Frontal cortex (tissue), 4 donors: ENCODE results near the gene FOXN3. TPM values are rescaled to one million over a fixed set of nuclear protein-coding genes. Genes with fewer than 3 reads are reported as not detected.

ENCODE experiments used
- DNase-seq, 2 donors: peaks; one replicate each; pipeline ENCODE4 v3.0.0; 2012; ENCODE audit warnings: low spot score in 2 of 2
- FAIRE-seq: peaks from 2 replicates; lab custom pipeline; 2012; peaks lifted over from hg19 to GRCh38; lab: Jason Lieb, UNC
- total RNA-seq: library from RNA; depleted of rRNA; stranded (reverse); fragments of >200 nt; gene quantifications from one replicate; pipeline ENCODE4 v1.2.3, GENCODE V29; 2014
- donor health status: control.
- donor health status: control.
- donor health status: control.

Gene FOXN3
- total RNA-seq, 1 donor from 2014 or later = 24.1 TPM

DNA sequence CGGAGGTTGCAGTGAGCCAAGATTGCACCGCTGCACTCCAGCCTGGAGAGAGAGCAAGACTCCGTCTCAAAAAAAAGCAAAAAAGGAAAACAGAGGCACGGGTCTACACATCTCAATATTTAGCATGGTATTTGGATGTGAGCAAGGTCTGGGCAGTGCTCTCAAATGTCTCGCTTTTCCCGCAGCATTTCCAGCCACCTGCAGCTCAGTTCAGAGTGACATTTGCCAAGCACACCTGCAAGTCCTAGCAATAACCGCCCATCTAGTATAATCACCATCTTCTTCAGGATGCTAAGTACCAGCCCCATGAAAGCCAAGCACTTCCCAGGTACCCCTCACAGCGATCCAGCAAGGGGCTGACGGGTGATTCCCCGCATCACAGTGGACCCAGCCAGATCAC, 69.1 kb downstream of the FOXN3 start:
- no peak for FAIRE-seq
- no peak for DNase-seq

DNA sequence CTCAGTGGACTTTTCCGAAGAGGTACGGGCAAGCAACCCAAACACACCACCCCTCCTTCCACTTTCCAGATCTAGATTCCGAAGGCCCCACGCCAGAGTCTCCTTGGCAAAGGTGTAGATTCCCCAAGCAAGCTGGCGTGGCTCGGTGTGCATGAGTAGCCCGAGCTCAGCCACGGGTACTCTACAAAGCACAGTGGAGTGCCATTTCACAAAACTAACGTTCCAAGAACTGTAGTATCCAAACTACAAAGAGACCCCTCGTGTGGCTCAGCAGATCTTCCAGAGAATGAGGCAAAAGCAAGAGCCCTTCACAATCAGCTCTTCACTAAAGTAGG, 72.1 kb downstream of the FOXN3 start:
- FAIRE-seq = no peak
- no peak for DNase-seq

DNA sequence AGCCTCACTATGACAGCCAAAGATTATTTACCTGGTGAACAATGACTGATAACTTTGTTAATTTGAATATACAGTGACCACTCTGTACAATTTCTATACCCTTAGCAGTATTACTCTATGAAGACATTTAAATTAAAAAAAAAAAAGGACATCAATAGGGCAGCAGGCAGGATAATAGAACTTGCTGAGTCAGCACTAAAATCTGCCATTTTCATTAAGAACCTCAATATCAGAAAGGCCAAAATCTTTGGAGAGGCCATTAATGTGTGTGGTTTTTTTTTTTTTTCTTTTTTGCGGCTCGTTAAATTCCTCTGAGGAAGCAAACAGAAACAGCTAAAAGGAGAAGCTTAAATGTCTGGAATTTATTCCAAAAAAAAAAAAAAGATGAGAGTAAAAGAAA, 73.7 kb downstream of the FOXN3 start:
- DNase-seq = no peak
- no peak for FAIRE-seq

DNA sequence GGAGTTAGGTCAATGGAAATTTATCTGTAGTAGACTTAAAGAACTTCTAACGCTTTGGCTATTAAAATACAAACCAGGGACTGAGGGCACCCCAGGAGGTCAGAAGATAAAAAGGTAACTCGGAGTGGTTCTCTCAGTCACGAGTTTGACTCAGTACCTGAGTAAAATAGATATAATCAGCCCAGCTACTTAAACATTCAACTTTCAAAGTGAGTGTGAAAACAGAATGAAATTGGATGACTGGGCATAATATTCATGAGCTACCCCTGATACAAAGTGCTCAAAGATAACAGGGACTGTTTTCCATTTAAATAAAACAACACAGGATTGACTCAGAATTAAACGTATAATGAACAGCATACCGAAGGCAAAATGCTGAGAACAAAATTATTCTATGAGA, 75.0 kb downstream of the FOXN3 start:
- FAIRE-seq = no peak
- no peak for DNase-seq

DNA sequence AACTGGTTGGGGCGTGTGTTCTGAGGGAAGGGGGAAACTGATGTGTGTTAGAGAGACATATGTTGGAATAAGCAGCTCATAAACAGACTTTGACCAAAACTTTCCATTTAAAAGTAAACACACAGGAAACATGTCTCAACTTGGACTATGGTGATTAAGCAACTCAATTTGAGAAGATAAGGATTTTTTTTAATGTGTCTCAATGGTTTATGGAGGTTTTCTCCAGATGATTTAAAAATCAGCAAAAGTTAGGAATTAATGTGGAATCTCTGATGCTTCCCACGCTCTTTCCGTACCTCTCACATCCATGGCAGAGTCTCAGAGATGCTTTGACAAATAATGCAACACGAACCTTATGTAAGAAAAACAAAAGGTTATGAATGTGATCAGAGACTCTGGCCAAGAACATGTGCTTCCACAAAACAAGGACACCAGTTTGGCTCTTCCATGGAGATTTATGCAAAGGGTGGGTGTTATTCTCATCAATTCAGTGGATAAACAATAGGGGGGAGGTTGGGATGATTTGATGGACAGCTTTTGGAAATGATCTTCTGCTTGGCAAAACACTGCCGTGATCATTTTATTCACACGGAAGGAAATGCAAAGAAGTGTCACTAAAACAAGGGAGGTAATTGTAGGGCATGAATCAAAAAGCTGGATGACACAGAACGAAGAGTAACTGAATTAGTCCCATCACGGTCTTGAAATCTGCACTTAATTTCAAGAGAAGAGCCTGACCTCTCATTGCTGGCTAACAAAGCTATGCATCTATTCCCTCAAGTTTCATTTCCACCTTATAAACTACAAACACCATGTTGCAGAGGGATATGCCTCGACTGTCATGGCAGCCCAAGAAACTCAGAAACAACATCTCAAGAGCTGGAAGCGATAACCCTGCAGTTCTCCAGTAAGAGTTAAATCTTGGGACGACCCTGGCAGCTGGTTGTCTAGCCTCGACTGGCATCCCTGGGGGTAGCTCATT, 76.5 kb downstream of the FOXN3 start:
- FAIRE-seq (no peak), DNase-seq (no peak)

DNA sequence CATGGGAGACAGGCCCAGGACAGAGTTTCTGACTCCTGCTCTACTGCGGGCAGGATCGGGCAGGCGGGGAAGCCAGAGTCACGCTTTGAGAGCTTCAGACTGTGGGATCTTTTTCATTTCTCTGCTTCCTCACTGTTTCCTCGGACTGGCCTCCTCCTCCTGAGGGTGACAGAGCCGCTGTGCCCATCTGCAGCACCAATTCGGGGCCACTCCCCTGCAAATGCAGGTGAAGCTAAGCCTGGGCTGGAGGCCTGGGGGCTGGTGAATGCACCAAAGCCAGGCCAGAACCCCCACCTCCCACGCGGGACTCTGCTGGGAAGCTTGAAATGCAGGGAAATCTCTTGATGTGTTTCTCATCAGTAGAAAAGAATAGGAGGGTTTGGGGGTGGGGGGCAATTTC, 77.5 kb downstream of the FOXN3 start:
- no peak for FAIRE-seq

DNA sequence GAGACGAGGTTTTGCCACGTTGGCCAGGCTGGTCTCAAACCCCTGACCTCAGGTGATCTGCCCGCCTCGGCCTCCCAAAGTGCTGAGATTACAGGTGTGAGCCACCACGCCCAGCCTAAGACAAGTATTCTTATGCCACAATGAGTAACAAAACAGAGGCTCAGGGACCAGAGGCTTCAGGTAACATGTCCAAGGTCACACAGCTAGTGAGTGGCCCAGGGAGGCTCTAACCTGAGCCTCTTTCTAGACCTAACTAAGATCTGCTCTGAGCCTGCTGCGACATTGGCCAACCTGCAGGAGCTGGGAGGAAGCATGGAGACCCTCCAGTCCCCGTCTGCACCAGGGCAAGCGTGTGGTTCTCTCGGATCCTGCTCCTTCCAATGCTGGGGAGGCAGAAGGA, 77.9 kb downstream of the FOXN3 start:
- FAIRE-seq (no peak), DNase-seq (no peak)

More for the DNA sequence above, 77.5 kb downstream of the FOXN3 start:
- DNase-seq = no peak

DNA sequence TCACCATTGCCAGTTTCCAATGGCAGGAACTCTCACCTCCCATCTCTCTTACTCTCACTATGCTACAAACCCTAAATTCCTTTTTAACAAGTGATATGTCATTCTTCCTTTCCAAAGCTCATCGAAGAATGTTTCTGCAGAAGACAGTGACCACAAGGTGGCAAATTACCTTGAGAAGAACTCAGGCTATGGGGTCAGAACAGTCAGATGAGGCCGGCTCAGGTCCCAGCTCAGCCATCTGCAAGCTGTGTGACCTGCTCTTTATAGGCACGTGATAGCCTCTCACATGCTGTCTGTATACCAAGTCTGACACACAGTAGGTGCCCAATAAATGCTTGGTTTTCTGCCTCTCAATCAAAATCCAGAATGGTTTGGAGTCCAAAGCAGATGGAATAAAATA, 80.7 kb downstream of the FOXN3 start:
- FAIRE-seq (no peak), DNase-seq (no peak)

DNA sequence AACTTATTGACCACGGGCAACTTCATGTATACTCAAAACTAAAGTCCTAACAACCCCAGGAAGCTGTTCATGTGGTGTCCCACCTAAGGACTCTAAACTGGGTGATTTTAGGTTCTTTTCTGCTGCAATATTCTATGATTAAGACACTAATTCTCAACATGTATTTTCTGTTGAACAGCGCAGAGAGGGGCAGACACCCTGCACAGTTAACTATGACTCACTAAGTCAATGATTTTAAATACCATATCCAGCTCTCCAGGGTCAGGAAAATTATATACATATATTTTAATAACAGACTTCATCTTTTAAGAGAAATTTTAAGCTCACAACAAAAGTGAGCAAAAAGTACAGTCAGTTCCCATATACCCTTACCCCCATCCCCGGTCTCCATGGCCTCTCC, 85.0 kb downstream of the FOXN3 start:
- no peak for FAIRE-seq
- DNase-seq = no peak

DNA sequence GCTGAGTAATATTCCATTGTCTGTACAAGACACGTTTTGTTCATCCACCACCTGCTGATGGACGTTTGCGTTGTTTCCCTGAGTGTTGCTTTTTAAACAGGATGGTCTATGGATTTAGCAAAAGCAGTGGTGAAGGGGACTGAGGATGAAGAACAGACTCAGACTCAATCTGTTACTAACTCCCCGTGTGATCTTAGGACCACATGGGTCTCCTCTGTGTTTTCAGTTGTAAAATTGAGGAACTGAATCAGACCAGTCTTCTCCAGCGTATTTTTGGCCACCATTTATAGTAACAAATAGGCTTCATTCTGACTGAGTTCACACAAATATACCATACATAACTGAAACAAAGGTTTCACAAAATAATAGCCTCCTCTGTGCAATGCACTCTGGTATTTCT, 85.6 kb downstream of the FOXN3 start:
- FAIRE-seq = no peak

DNA sequence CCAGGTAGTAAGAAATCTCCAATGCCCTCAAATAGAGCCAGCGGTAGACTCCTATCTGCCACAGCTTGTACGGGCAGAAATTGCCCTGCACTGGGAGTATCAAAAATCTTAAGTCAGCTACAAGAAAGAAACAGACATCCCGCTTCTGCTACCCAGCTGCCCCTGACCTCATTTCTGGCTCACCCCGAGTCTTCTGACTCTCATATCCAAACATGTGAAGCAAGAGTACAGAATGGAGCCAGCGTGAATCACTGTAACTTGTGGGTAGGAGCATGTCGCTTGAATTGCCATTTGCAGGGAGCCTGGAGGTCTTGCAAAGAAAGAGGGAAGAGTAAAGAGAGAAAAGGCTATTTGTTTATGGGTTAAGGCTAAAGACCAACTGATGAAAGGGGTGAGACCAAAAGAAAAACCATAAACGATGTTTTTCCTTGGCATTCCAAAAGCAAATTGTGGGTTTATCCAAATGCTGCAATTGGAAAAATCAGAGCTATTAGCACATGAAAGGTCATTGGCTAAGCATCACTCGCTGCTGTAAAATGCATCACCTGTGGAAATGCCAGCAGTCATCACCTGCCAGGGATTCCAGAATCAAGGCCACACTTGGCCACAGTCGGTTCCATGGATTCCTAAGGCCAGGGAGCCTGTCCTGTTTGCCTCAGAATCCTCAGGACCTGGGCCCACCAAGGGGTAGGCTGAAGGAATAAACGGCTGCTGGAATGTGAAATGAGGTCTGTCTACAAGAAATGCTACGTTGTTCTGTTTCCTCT, 86.6 kb downstream of the FOXN3 start:
- no peak for FAIRE-seq

More for the DNA sequence above, 85.6 kb downstream of the FOXN3 start:
- DNase-seq = no peak

DNA sequence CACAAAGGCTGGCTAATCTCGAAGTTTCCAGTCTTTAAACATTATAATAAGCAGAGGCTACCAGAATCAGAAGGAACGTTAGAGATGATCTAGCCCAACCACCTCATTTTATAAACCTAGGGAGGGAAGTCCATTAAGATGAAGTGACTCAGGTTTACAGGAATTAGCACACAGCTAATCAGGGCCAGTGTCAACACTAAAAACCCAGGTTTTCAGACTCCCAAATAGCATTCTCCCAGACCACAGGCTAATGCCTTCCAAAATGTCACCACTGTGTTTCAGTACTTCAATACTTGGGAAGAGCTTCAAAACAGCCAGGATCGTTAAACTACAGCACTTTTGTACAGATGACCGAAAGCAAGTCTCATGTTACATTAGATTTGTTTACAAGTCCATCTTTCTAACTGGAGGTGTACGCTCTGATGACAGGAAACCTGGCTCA, 89.2 kb downstream of the FOXN3 start:
- DNase-seq (no peak), FAIRE-seq (no peak)

More for the DNA sequence above, 86.6 kb downstream of the FOXN3 start:
- DNase-seq = no peak

DNA sequence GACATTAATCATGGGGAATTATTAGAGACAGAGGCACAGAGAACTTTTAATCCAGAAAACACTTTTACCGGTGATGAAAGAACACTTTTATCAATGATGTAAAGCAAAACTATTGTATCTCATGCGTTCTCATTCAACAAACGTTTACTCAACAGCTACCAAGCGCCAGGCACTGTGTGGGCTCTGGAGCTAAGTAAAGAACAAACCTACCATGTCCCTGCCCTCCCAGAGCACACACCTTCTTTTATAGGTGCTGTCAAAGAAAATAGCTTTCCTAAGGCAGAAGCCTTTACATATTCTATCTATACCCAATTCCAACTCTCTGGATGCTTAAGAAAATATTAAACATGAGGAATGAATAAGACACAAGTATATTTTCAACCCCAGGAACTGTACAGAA, 91.1 kb downstream of the FOXN3 start:
- DNase-seq = no peak
- FAIRE-seq = no peak

DNA sequence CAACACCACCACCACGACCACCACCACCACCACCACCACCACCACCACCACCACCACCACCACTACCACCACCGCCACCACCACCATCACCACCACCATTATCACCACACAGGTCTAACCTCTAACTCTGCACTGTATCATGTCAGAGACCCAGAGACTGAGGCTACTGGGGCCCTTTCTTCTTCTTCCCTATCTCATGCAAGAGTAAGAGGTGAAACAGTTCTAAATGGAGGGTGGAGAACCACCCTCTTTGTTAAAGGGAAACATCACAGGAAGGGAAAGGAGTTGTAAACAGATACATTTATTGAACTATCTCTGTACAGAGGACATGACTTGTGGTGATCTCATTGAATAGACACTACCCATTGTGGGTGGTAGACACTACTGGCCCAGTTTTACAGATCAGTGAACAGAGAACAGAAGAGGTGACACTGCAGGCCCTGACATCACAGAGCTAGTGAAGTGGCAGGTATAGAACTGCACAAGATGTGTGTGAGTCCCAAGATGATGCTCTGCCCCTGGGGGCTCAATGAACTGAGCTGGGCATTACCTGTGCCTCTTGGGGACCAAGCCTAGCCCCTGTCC, 91.6 kb downstream of the FOXN3 start:
- no peak for DNase-seq
- no peak for FAIRE-seq

DNA sequence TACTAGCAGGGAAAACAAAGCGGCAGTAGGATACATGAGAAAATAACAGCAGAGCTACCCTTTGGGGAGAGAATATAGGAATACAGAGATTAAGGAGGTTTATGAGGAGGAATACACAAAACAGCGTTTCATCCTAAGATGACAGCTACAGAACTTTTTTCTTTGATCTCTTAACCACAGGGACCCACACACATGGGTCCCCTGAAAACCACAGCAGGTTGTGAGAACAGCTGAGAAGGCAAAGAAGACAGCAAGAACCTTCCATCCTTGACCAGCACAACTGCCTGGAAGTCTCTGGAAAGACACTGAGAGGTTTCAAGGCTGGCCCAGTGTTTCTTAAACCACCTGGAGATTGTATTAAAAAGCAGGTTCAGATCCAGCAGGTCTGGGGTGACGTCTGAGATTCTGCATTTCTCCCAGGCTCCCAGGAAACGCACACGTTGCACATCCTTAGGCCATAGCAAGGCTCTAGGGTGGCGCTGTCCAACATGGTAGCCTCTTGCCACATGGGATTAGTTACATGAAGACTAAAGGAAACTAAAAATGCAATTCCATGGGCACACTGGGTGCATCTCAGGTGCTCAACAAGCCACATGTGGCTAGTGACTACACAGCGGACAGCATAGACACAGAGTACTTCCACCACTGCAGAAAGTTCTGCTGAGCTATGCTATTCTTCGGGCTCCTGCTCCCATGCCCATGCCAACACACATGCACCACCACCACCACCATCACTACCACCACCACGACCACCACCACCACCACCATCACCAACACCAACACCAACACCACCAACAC, 92.3 kb downstream of the FOXN3 start:
- DNase-seq (no peak), FAIRE-seq (no peak)

DNA sequence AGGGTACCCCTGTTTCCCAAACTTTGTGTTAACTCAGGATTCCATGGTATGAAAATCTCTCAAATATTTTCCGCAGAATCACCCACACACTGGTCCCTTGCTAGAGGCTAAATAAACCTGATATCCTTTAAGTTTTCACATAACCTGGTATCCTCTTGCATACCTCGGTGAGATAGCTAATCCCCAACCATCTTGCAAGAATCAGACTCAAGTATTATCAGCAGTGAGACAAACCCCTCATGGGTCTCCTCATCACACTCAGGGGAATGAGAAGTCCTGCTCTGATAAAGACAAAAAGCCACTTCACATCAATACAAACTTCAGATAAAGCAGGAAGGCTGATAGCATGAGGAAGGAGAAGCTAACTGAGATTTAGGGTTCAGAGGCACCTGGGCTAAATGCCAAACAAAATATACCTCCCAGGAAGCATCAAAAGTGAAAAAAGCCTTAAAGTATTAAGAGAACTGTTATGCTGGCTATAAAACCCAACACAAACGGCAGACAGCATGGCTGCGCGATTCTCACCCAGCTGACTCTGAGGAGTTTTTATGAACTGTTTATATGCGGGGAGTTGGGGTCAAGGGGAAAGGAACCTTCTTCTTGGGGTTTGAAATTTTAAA, 96.5 kb downstream of the FOXN3 start:
- FAIRE-seq = no peak
- no peak for DNase-seq

DNA sequence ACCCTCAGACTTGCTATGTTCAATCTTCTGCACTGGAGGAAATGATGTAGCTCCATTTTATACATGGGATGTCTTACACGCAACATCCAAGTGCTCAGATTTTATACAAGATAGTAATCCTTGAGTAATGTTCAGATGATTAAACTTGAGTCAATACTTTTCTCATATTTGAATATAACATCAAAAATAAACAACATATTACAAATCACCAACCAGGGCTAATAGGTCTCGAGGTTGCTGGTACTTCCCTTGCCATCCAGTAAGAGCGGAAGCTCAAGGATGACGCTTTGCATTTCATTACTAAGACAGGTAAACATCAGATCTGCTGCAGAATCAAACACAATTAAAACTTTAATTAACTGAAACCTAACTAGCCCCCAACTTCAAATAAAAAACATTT, 97.3 kb downstream of the FOXN3 start:
- no peak for FAIRE-seq

DNA sequence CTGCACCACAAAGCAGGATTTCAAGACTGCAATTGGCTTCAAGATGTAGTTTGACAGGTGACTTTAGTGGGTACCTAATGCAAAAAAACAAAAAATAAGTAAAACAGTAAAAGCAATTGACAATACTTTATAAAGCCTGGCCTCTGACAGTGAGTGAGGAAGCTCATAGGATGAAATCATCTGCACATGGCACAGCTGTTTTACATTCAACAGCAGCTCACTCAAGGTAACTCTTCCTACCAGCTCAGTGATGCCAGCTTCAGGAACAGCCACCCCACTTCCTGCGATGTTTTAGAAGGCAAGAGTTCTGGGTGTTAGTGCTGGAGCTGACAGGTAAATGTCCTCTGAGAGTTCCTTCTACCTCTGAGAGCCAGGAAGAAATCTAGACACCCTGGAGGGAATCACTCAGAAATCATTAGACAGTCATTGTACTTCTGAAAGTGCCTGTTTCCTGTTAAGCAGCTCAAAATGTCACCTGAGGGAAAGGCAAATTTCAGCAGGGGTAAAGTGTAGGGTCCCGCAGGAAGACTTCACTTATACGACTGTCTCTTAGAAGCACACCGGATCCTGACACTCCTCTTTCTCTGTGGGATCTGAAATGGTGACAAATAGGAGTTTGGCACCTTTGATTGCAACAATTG, 99.9 kb downstream of the FOXN3 start:
- no peak for DNase-seq
- no peak for FAIRE-seq

More for the DNA sequence above, 97.3 kb downstream of the FOXN3 start:
- DNase-seq = no peak
